ENCODE measurements around the gene LRG1. TPM values are rescaled to one million over a fixed set of nuclear protein-coding genes. Genes with fewer than 3 reads are reported as not detected.
A peak's percentile ranks its signal among the peaks of the same experiment; 100 is the strongest.

LRG1 gene
- total RNA-seq, 1 donor from 2014 or later, result 1.2 TPM

- DNase-seq (ENCODE audit: extremely low spot score, unreplicated experiment), result no peak
- no peak overlapping the region for H3K27ac Mint-ChIP-seq
- H3K4me3 Mint-ChIP-seq, result no peak overlapping the region
- H3K9me3 Mint-ChIP-seq, result no peaks in the 10 kb centered on the region
- H3K27me3 Mint-ChIP-seq, result no peaks in the 10 kb centered on the region
- no peaks in the 10 kb centered on the region for H3K36me3 Mint-ChIP-seq
- no peak for TF ChIP-seq CTCF (conservative IDR thresholded peaks at IDR 0.05)
- H3K4me1 Mint-ChIP-seq (ENCODE audit: unreplicated experiment), result no peaks in the 10 kb centered on the region
Measured at GRCh38 chr19:4550479-4551050, 10.7 kb upstream of the LRG1 start.

GRCh38 chr19:4550018-4550417 is 10.2 kb upstream of the LRG1 start:
- TF ChIP-seq CTCF (conservative IDR thresholded peaks at IDR 0.05), result no peak
- no peaks in the 10 kb centered on the region for H3K36me3 Mint-ChIP-seq
- no peaks in the 10 kb centered on the region for H3K9me3 Mint-ChIP-seq
- no peak overlapping the region for H3K27ac Mint-ChIP-seq
- DNase-seq (ENCODE audit: extremely low spot score, unreplicated experiment), result no peak
- no peaks in the 10 kb centered on the region for H3K27me3 Mint-ChIP-seq
- H3K4me3 Mint-ChIP-seq, result no peak overlapping the region
- H3K4me1 Mint-ChIP-seq (ENCODE audit: unreplicated experiment), result no peaks in the 10 kb centered on the region

GRCh38 chr19:4548238-4548584 is 8.4 kb upstream of the LRG1 start:
- no peak for TF ChIP-seq CTCF (conservative IDR thresholded peaks at IDR 0.05)
- Mint-ChIP-seq H3K9me3 (no peaks in the 10 kb centered on the region), H3K27ac (no peak overlapping the region), H3K27me3 (no peaks in the 10 kb centered on the region), H3K4me3 (no peak overlapping the region), H3K4me1 (ENCODE audit: unreplicated experiment) (no peaks in the 10 kb centered on the region), H3K36me3 (no peaks in the 10 kb centered on the region)
- no peak for DNase-seq (ENCODE audit: extremely low spot score, unreplicated experiment)

- Mint-ChIP-seq H3K27me3 (no peaks in the 10 kb centered on the region), H3K27ac (no peak overlapping the region), H3K4me3 (no peak overlapping the region), H3K4me1 (ENCODE audit: unreplicated experiment) (no peaks in the 10 kb centered on the region), H3K36me3 (no peaks in the 10 kb centered on the region), H3K9me3 (no peaks in the 10 kb centered on the region)
- DNase-seq (ENCODE audit: extremely low spot score, unreplicated experiment), result no peak
- peak; percentile 43 for TF ChIP-seq CTCF (conservative IDR thresholded peaks at IDR 0.05)
Measured at GRCh38 chr19:4547303-4548237, 7.7 kb upstream of the LRG1 start.

GRCh38 chr19:4543842-4544647 is 4.2 kb upstream of the LRG1 start:
- Mint-ChIP-seq H3K4me1 (ENCODE audit: unreplicated experiment) (peaks cover 7% of the 10 kb centered on the region), H3K36me3 (no peaks in the 10 kb centered on the region), H3K27me3 (no peaks in the 10 kb centered on the region), H3K27ac (no peak overlapping the region), H3K9me3 (no peaks in the 10 kb centered on the region), H3K4me3 (no peak overlapping the region)
- no peak for TF ChIP-seq CTCF (conservative IDR thresholded peaks at IDR 0.05)
- DNase-seq (ENCODE audit: extremely low spot score, unreplicated experiment), result no peak

Data from type B pancreatic cell (in vitro differentiated cells).